ENCODE measurements around the gene TMEM235.

The TMEM235 gene

GRCh38 chr17:78204387-78205123, 26.9 kb upstream of the TMEM235 start:
- ChIA-PET POLR2A (interaction anchor here (1.2 to 1.4 kb wide), 2 partner anchors 11 to 30 kb away, joined by 3 to 5 read pairs; no protein-coding TSS in a partner anchor), CTCF (interaction anchor here (1.4 kb wide), 1 partner anchor 44 kb away, joined by 4 read pairs; no protein-coding TSS in a partner anchor)
- peak; percentile 58; the same call in 1 of the 2 replicates for TF ChIP-seq SCRT1 (tag by site-specific recombination; IDR thresholded peaks at IDR 0.05; ENCODE audit: borderline replicate concordance)
- TF ChIP-seq ZFHX2 (tag by site-specific recombination; conservative IDR thresholded peaks at IDR 0.05): no peak
- TF ChIP-seq ZNF501 (tag by site-specific recombination; IDR thresholded peaks at IDR 0.05): no peak
- peak; percentile 93 for TF ChIP-seq SCRT2 (tag by site-specific recombination; IDR thresholded peaks at IDR 0.05)
- Histone ChIP-seq H3K9me3 (ENCODE audit: control insufficient read depth, insufficient read depth, low read depth, low read length) (no peaks in the 10 kb centered on the region), H3K4me3 (ENCODE audit: low read depth, low read length) (no peak overlapping the region), H3K27ac (ENCODE audit: extremely low read depth, low read depth, low read length) (no peak overlapping the region), H3K4me1 (ENCODE audit: control insufficient read depth, insufficient read depth, low read length) (no peaks in the 10 kb centered on the region), H3K36me3 (ENCODE audit: control insufficient read depth in 2 of 2, insufficient read depth in 1 of 2, low read length in 2 of 2) (peaks cover 0 to 41% of the 10 kb centered on the region in 2 experiments; a peak in 2 of 3 replicates)

- POLR2A ChIA-PET: interaction anchor here (1.2 kb wide), 1 partner anchor 31 kb away, joined by 3 read pairs; no protein-coding TSS in a partner anchor
- H3K4me1 ChIP-seq (ENCODE audit: control insufficient read depth, insufficient read depth, low read length): no peaks in the 10 kb centered on the region
- H3K27ac ChIP-seq (ENCODE audit: extremely low read depth, low read depth, low read length): no peak overlapping the region
- H3K36me3 ChIP-seq (ENCODE audit: control insufficient read depth in 2 of 2, insufficient read depth in 1 of 2, low read length in 2 of 2): peaks cover 0 to 41% of the 10 kb centered on the region in 2 experiments; a peak in 2 of 3 replicates
- no peak overlapping the region for H3K4me3 ChIP-seq (ENCODE audit: low read depth, low read length)
- H3K9me3 ChIP-seq (ENCODE audit: control insufficient read depth, insufficient read depth, low read depth, low read length): no peaks in the 10 kb centered on the region
- CTCF ChIA-PET: interaction anchor here (0.6 kb wide), 1 partner anchor 90 kb away, joined by 3 read pairs; no protein-coding TSS in a partner anchor
- TF ChIP-seq, protein P1, sequence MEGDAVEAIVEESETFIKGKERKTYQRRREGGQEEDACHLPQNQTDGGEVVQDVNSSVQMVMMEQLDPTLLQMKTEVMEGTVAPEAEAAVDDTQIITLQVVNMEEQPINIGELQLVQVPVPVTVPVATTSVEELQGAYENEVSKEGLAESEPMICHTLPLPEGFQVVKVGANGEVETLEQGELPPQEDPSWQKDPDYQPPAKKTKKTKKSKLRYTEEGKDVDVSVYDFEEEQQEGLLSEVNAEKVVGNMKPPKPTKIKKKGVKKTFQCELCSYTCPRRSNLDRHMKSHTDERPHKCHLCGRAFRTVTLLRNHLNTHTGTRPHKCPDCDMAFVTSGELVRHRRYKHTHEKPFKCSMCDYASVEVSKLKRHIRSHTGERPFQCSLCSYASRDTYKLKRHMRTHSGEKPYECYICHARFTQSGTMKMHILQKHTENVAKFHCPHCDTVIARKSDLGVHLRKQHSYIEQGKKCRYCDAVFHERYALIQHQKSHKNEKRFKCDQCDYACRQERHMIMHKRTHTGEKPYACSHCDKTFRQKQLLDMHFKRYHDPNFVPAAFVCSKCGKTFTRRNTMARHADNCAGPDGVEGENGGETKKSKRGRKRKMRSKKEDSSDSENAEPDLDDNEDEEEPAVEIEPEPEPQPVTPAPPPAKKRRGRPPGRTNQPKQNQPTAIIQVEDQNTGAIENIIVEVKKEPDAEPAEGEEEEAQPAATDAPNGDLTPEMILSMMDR (tag by site-specific recombination; IDR thresholded peaks at IDR 0.05): no peak
- TF ChIP-seq ZNF660 (tag by site-specific recombination; IDR thresholded peaks at IDR 0.05) (no peak), ZNF624 (tag by site-specific recombination; IDR thresholded peaks at IDR 0.05) (no peak), RBAK (tag by site-specific recombination; IDR thresholded peaks at IDR 0.05) (no peak), WT1 (tag by site-specific recombination; IDR thresholded peaks at IDR 0.05) (no peak), ZNF221 (tag by site-specific recombination; IDR thresholded peaks at IDR 0.05; ENCODE audit: borderline replicate concordance) (no peak), MEIS1 (CRISPR knock-in tag; IDR thresholded peaks at IDR 0.05; ENCODE audit: borderline replicate concordance) (no peak)
- TF ChIP-seq, protein P2, sequence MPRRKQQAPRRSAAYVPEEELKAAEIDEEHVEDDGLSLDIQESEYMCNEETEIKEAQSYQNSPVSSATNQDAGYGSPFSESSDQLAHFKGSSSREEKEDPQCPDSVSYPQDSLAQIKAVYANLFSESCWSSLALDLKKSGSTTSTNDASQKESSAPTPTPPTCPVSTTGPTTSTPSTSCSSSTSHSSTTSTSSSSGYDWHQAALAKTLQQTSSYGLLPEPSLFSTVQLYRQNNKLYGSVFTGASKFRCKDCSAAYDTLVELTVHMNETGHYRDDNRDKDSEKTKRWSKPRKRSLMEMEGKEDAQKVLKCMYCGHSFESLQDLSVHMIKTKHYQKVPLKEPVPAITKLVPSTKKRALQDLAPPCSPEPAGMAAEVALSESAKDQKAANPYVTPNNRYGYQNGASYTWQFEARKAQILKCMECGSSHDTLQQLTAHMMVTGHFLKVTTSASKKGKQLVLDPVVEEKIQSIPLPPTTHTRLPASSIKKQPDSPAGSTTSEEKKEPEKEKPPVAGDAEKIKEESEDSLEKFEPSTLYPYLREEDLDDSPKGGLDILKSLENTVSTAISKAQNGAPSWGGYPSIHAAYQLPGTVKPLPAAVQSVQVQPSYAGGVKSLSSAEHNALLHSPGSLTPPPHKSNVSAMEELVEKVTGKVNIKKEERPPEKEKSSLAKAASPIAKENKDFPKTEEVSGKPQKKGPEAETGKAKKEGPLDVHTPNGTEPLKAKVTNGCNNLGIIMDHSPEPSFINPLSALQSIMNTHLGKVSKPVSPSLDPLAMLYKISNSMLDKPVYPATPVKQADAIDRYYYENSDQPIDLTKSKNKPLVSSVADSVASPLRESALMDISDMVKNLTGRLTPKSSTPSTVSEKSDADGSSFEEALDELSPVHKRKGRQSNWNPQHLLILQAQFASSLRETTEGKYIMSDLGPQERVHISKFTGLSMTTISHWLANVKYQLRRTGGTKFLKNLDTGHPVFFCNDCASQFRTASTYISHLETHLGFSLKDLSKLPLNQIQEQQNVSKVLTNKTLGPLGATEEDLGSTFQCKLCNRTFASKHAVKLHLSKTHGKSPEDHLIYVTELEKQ (tag by site-specific recombination; IDR thresholded peaks at IDR 0.05; ENCODE audit: borderline replicate concordance): no peak
Observed at GRCh38 chr17:78205124-78205775, 26.2 kb upstream of the TMEM235 start.

DNA sequence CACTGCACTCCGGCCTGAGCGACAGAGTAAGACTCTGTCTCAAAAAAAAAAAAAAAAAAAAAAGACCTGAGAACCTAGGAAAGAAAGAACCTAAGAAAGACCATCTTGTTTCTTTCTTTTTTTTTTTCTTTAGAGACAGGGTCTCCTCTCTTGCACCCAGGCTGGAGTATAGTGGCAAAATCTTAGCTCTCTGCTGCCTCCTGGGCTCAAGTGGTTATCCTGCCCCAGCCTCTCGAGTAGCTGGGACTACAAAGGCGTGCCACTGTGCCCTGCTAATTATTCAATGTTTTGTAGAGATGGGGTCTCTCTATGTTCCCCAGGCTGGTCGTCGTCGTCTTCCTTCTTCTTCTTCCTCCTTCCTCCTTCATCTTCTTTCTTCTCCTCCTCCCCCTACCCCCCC, 25.1 kb upstream of the TMEM235 start:
- Histone ChIP-seq H3K4me1 (ENCODE audit: control insufficient read depth, insufficient read depth, low read length) (no peaks in the 10 kb centered on the region), H3K27ac (ENCODE audit: extremely low read depth, low read depth, low read length) (no peak overlapping the region), H3K4me3 (ENCODE audit: low read depth, low read length) (no peak overlapping the region), H3K9me3 (ENCODE audit: control insufficient read depth, insufficient read depth, low read depth, low read length) (no peaks in the 10 kb centered on the region), H3K36me3 (ENCODE audit: control insufficient read depth in 2 of 2, insufficient read depth in 1 of 2, low read length in 2 of 2) (peaks cover 0 to 38% of the 10 kb centered on the region in 2 experiments; a peak in 2 of 3 replicates)
- ChIA-PET POLR2A (interaction anchor here (0.7 to 1.6 kb wide), 4 partner anchors 15 to 1067 kb away, joined by 4 to 8 read pairs (median 5); partner anchors contain the start of genes AFMID and TK1), CTCF (interaction anchor here (1.1 to 2.6 kb wide), 2 partner anchors 44 to 121 kb away, joined by 4 to 12 read pairs; no protein-coding TSS in a partner anchor)
- TF ChIP-seq ZBTB48 (tag by site-specific recombination; IDR thresholded peaks at IDR 0.05) (no peak), ZNF664 (tag by site-specific recombination; IDR thresholded peaks at IDR 0.05) (no peak), GLIS2 (tag by site-specific recombination; IDR thresholded peaks at IDR 0.05) (no peak)

Measured in HEK293 (cell line).